NOMO-1 treated with dmso at 0.1 percent for 144 hours (cell line): ENCODE measurements around the gene PARM1.

ENCODE experiments used
- DNase-seq: peaks from one replicate; lab custom pipeline; 2025; ENCODE audit not compliant: unreplicated experiment; lab: John Stamatoyannopoulos, UW

PARM1 gene

GRCh38 chr4:75028196-75028854 lies 95.4 kb downstream of the PARM1 start:
- no peak for DNase-seq

GRCh38 chr4:75030028-75030427 lies 97.1 kb downstream of the PARM1 start:
- DNase-seq = no peak

GRCh38 chr4:75030649-75031235 lies 97.8 kb downstream of the PARM1 start:
- DNase-seq = no peak

- no peak for DNase-seq
Observed at GRCh38 chr4:75031775-75032174, 98.9 kb downstream of the PARM1 start.

- no peak for DNase-seq
Observed at GRCh38 chr4:75034523-75034922, 101.6 kb downstream of the PARM1 start.

GRCh38 chr4:75035321-75035720 lies 102.4 kb downstream of the PARM1 start:
- DNase-seq = no peak

GRCh38 chr4:75036046-75036830 lies 103.3 kb downstream of the PARM1 start:
- DNase-seq = peak; percentile 79

GRCh38 chr4:75037252-75037651 lies 104.3 kb downstream of the PARM1 start:
- DNase-seq = no peak

- DNase-seq = no peak
Observed at GRCh38 chr4:75038376-75038775, 105.5 kb downstream of the PARM1 start.

- no peak for DNase-seq
Observed at GRCh38 chr4:75040703-75041102, 107.8 kb downstream of the PARM1 start.

GRCh38 chr4:75042601-75043208 lies 109.8 kb downstream of the PARM1 start:
- DNase-seq = no peak

- DNase-seq = no peak
Observed at GRCh38 chr4:75046226-75046625, 113.3 kb downstream of the PARM1 start.

GRCh38 chr4:75046641-75047040 lies 113.7 kb downstream of the PARM1 start:
- no peak for DNase-seq

GRCh38 chr4:75048208-75048879 lies 115.4 kb downstream of the PARM1 start:
- no peak for DNase-seq

- DNase-seq = no peak
Observed at GRCh38 chr4:75051431-75051830, 118.5 kb downstream of the PARM1 start.

GRCh38 chr4:75053352-75053751 lies 120.4 kb downstream of the PARM1 start:
- DNase-seq = no peak

GRCh38 chr4:75054078-75054477 lies 121.2 kb downstream of the PARM1 start:
- no peak for DNase-seq

GRCh38 chr4:75056277-75056676 lies 123.4 kb downstream of the PARM1 start:
- DNase-seq = no peak

- DNase-seq = no peak
Observed at GRCh38 chr4:75057369-75057768, 124.5 kb downstream of the PARM1 start.

GRCh38 chr4:75058486-75058885 lies 125.6 kb downstream of the PARM1 start:
- no peak for DNase-seq

- DNase-seq = no peak
Observed at GRCh38 chr4:75063433-75063832, 130.5 kb downstream of the PARM1 start.
